Liver (tissue), 3 donors: Measurements from ENCODE around the gene DDX11.
"Not testable (repeated sequence)": the region's sequence is repeated elsewhere in the genome, so short reads cannot be mapped to it uniquely, and the experiment has no call there.

Experiments
- RAD21 ChIP-seq, 2 donors: IDR thresholded peaks; 2 replicates each; pipeline ENCODE4 v1.6.1; 2016; ENCODE audit warnings: antibody characterized with exemption in 2 of 2, mild to moderate bottlenecking in 2 of 2
- TAF1 ChIP-seq: conservative IDR thresholded peaks from 2 replicates; pipeline ENCODE4 v1.6.1; 2016; ENCODE audit warnings: antibody characterized with exemption, mild to moderate bottlenecking
- TF ChIP-seq, protein P1 (sequence below): fragments of 150-350 bp; IDR thresholded peaks from 2 replicates; pipeline ENCODE4 v1.5.1; 2017; ENCODE audit warnings: improper control_type of control experiment, low read depth, low read length; ENCODE audit not compliant: missing input control
- TF ChIP-seq, protein P2 (sequence below): IDR thresholded peaks from 2 replicates; pipeline ENCODE4 v1.6.1; 2016; ENCODE audit warnings: antibody characterized with exemption, mild to moderate bottlenecking
- TF ChIP-seq, protein P3 (sequence below): IDR thresholded peaks from 2 replicates; pipeline ENCODE4 v1.6.1; 2016; ENCODE audit warnings: antibody characterized with exemption
- donor health status: healthy.
- donor health status: healthy.

DNA sequence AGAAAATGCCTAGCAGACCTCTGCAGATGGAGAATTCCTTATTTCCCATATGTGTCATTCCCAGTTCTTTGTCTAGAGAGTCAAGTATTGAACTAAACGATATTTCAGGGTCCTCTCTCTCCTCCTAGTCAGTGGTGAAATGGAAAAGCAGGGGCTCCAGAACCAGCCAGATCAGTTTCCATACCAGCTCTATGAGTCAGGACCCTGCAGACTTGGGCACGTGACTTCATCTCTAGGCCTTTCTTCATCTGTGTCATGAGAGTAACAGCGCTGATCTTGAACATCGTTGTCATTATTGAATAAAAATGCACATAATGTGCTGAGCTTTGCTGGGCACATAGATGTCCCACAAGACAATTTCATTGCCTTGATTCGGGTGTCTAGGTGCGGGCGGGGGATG lies 23.1 kb upstream of the DDX11 start:
- TF ChIP-seq TAF1; RAD21 (IDR thresholded peaks at IDR 0.05): not testable (repeated sequence)
- TF ChIP-seq, protein P1, sequence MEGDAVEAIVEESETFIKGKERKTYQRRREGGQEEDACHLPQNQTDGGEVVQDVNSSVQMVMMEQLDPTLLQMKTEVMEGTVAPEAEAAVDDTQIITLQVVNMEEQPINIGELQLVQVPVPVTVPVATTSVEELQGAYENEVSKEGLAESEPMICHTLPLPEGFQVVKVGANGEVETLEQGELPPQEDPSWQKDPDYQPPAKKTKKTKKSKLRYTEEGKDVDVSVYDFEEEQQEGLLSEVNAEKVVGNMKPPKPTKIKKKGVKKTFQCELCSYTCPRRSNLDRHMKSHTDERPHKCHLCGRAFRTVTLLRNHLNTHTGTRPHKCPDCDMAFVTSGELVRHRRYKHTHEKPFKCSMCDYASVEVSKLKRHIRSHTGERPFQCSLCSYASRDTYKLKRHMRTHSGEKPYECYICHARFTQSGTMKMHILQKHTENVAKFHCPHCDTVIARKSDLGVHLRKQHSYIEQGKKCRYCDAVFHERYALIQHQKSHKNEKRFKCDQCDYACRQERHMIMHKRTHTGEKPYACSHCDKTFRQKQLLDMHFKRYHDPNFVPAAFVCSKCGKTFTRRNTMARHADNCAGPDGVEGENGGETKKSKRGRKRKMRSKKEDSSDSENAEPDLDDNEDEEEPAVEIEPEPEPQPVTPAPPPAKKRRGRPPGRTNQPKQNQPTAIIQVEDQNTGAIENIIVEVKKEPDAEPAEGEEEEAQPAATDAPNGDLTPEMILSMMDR, result not testable (repeated sequence)
- TF ChIP-seq, protein P2, sequence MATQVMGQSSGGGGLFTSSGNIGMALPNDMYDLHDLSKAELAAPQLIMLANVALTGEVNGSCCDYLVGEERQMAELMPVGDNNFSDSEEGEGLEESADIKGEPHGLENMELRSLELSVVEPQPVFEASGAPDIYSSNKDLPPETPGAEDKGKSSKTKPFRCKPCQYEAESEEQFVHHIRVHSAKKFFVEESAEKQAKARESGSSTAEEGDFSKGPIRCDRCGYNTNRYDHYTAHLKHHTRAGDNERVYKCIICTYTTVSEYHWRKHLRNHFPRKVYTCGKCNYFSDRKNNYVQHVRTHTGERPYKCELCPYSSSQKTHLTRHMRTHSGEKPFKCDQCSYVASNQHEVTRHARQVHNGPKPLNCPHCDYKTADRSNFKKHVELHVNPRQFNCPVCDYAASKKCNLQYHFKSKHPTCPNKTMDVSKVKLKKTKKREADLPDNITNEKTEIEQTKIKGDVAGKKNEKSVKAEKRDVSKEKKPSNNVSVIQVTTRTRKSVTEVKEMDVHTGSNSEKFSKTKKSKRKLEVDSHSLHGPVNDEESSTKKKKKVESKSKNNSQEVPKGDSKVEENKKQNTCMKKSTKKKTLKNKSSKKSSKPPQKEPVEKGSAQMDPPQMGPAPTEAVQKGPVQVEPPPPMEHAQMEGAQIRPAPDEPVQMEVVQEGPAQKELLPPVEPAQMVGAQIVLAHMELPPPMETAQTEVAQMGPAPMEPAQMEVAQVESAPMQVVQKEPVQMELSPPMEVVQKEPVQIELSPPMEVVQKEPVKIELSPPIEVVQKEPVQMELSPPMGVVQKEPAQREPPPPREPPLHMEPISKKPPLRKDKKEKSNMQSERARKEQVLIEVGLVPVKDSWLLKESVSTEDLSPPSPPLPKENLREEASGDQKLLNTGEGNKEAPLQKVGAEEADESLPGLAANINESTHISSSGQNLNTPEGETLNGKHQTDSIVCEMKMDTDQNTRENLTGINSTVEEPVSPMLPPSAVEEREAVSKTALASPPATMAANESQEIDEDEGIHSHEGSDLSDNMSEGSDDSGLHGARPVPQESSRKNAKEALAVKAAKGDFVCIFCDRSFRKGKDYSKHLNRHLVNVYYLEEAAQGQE, result not testable (repeated sequence)
- TF ChIP-seq, protein P3, sequence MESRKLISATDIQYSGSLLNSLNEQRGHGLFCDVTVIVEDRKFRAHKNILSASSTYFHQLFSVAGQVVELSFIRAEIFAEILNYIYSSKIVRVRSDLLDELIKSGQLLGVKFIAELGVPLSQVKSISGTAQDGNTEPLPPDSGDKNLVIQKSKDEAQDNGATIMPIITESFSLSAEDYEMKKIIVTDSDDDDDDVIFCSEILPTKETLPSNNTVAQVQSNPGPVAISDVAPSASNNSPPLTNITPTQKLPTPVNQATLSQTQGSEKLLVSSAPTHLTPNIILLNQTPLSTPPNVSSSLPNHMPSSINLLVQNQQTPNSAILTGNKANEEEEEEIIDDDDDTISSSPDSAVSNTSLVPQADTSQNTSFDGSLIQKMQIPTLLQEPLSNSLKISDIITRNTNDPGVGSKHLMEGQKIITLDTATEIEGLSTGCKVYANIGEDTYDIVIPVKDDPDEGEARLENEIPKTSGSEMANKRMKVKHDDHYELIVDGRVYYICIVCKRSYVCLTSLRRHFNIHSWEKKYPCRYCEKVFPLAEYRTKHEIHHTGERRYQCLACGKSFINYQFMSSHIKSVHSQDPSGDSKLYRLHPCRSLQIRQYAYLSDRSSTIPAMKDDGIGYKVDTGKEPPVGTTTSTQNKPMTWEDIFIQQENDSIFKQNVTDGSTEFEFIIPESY, result not testable (repeated sequence)
